ENCODE results near the gene PIK3CB. TPM values are rescaled to one million over a fixed set of nuclear protein-coding genes. Genes with fewer than 3 reads are reported as not detected.

Gene PIK3CB
- total and polyA plus RNA-seq, 7 donors, result 5.8 to 46.3 (median 18.1) TPM

DNA sequence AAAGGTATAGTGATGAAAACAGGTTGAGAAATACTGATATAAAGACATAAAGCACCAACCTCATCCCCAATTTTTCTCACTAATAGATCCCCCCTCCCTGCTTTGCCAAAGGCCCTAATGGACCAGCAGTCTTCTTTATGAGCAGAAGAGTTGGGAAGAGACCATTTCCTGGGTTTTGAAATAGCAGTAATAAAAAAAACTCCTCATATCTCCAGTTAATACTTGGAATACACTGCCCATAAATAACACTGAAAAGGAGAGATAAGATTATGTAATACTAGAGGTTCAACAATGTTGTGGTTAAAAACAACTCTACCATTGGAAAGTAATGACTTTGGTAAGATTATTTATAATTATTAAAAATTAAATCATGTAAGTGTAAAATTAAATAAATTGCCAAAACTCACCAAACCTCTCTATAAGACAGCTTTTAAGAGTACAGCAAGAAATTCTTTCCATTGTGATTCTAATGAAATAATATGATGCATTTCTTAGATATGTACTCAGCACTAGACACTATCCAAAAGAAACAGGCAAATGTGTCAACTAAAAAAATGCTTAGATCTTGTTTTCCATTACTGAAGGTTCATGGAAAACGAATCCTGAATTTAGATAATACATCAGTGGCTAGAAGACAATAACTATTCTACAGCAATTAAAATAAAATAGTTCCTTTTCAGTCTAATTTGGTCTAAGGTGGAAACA lies 137.9 kb downstream of the PIK3CB start:
- Histone ChIP-seq H3K36me3 (ENCODE audit: insufficient read depth in 1 of 2, low read depth in 1 of 2) (peaks cover 4 to 59% of the 10 kb centered on the region in 2 donors), H3K27me3 (ENCODE audit: insufficient read depth in 3 of 3, low read length in 2 of 3) (no peaks in the 10 kb centered on the region), H3K4me3 (no peak overlapping the region), H3K9me3 (peaks cover 3% of the 10 kb centered on the region), H3K4me1 (no peaks in the 10 kb centered on the region), H3K27ac (no peak overlapping the region)
- TF ChIP-seq, protein P1, sequence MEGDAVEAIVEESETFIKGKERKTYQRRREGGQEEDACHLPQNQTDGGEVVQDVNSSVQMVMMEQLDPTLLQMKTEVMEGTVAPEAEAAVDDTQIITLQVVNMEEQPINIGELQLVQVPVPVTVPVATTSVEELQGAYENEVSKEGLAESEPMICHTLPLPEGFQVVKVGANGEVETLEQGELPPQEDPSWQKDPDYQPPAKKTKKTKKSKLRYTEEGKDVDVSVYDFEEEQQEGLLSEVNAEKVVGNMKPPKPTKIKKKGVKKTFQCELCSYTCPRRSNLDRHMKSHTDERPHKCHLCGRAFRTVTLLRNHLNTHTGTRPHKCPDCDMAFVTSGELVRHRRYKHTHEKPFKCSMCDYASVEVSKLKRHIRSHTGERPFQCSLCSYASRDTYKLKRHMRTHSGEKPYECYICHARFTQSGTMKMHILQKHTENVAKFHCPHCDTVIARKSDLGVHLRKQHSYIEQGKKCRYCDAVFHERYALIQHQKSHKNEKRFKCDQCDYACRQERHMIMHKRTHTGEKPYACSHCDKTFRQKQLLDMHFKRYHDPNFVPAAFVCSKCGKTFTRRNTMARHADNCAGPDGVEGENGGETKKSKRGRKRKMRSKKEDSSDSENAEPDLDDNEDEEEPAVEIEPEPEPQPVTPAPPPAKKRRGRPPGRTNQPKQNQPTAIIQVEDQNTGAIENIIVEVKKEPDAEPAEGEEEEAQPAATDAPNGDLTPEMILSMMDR (IDR thresholded peaks at IDR 0.05), result no peak
- WGBS, 3 donors, result 87 to 92% (median 91%) methylated on average over 1 of the region's 1 CpG
- DNase-seq (no peak), ATAC-seq (no peak)
- intact Hi-C loops (cut with DNase I), result no loop called here

DNA sequence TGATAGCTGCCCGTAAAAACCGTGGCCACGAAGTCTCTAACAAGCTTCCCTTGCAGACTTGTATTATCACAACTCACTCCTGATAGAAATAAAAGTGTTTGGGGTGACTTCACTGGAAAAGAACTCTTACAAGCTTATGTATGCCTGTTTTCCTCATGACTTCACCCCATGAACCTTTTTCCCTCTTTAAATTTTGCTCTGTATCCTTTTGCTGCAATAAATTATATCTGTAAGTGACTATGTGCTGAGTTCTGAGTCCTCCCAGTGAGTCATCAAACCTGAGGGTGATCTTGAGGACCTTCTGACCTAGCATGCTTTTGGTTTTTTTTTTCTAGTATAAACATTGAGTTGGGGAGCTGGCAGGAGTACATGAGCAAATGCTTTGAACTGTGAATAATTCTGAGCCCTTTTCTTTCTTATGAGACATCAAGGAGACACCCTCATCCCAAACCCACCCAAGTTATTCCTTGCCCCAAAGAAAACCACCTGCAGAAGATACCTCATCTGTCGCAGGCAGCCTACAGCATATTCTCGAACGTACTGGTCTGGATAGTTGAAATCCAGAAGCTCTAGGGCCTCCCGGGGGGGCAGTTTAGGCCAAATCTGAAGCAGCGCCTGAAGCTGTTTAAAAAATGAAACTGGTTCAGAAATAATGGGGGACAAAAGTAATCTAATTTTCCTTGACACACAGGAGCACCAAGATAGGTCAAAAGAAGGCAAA lies 140.3 kb downstream of the PIK3CB start:
- Histone ChIP-seq H3K4me3 (no peak overlapping the region), H3K9me3 (no peaks in the 10 kb centered on the region), H3K27me3 (ENCODE audit: insufficient read depth in 3 of 3, low read length in 2 of 3) (no peaks in the 10 kb centered on the region), H3K27ac (no peak overlapping the region), H3K4me1 (no peaks in the 10 kb centered on the region), H3K36me3 (ENCODE audit: insufficient read depth in 1 of 2, low read depth in 1 of 2) (peaks cover 4 to 60% of the 10 kb centered on the region in 2 donors)
- TF ChIP-seq, protein P1 (IDR thresholded peaks at IDR 0.05), result no peak
- DNase-seq (no peak), ATAC-seq (no peak)
- 87 to 89% (median 87%) methylated on average over 8 of the region's 8 CpGs for WGBS, 3 donors
- intact Hi-C loops (cut with DNase I), result no loop called here

DNA sequence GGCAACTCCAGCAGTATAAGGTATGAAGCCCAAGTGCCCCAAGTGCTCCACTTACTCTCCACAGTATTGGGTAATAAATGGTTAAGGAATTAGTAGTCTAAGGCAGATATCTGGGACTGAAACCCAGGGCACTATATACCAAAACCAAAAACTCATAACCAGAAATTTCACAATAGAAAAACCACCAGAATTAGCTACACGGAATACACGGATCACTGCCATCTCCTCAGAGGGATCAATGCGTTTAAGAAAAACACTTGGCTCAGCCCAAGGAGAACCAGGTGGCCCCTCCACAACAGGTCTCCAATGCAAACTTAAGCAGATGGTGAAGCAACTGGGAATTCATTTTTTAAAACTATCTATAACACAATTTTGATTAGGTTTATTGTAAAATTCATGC lies 142.6 kb downstream of the PIK3CB start:
- intact Hi-C loops (cut with DNase I), result no loop called here
- Histone ChIP-seq H3K4me3 (no peak overlapping the region), H3K4me1 (no peaks in the 10 kb centered on the region), H3K27me3 (ENCODE audit: insufficient read depth in 3 of 3, low read length in 2 of 3) (no peaks in the 10 kb centered on the region), H3K36me3 (ENCODE audit: insufficient read depth in 1 of 2, low read depth in 1 of 2) (peaks cover 0 to 54% of the 10 kb centered on the region in 2 donors), H3K9me3 (no peaks in the 10 kb centered on the region), H3K27ac (no peak overlapping the region)
- TF ChIP-seq, protein P1 (IDR thresholded peaks at IDR 0.05), result no peak
- DNase-seq (no peak), ATAC-seq (no peak)
- 80 to 81% (median 80%) methylated on average over 3 of the region's 3 CpGs for WGBS, 3 donors

DNA sequence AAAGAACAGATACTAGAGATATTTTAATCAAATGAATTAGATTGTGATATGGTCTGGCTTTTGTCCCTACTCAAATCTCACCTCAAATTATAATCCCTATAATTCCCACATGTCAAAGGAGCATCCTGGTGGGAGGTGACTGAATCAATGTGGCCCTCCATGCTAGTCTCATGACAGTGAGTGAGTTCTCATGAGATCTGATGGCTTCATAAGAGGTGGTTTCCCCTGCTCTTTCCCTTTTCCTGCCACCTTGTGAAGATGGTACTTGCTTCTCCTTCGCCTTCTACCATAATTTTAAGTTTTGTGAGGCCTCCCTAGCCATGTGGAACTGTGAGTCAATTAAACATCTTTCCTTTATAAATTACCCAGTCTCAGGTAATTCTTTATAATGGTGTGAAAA lies 143.4 kb downstream of the PIK3CB start:
- peaks cover 0 to 57% of the 10 kb centered on the region in 2 donors for H3K36me3 ChIP-seq (ENCODE audit: insufficient read depth in 1 of 2, low read depth in 1 of 2)
- no peaks in the 10 kb centered on the region for H3K4me1 ChIP-seq
- no peaks in the 10 kb centered on the region for H3K27me3 ChIP-seq (ENCODE audit: insufficient read depth in 3 of 3, low read length in 2 of 3)
- DNase-seq (no peak), ATAC-seq (no peak)
- H3K9me3 ChIP-seq, result no peaks in the 10 kb centered on the region
- no peak overlapping the region for H3K4me3 ChIP-seq
- no peak overlapping the region for H3K27ac ChIP-seq
- WGBS, 3 donors, result 33 to 100% (median 96%) methylated on average over 1 of the region's 1 CpG
- intact Hi-C loops (cut with DNase I), result no loop called here
- TF ChIP-seq, protein P1 (IDR thresholded peaks at IDR 0.05), result no peak

Data from psoas muscle (tissue), 8 donors.